Activated CD8-positive, alpha-beta memory T cell treated with anti-CD3 and anti-CD28 coated beads, Interleukin-2, amount 50 U/mL, for 24 hours (primary cell): Measurements from ENCODE around the gene RNF145.

Source experiments
- DNase-seq: peaks from one replicate; pipeline ENCODE4 v3.0.0-alpha.2; 2020; ENCODE audit errors: extremely low read depth

Gene RNF145

DNA sequence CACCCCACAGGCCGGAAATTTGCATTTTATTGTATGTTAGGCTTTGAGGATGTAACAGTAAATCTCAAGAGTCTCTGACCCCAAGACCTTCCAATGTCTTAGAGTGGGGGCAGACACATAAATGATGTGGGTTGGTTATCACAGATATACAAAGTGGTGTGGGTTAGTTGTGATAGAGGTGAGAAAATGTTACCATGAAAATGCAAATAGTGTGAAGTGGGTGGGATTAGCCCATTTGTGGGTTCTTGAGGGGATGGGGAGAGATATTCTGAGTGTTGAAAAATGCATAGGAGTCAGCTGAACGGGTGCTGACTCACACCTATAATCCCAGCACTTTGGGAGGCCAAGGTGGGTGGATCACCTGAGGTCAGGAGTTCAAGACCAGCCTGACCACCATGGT, 7.9 kb upstream of the RNF145 start:
- no peak for DNase-seq

DNA sequence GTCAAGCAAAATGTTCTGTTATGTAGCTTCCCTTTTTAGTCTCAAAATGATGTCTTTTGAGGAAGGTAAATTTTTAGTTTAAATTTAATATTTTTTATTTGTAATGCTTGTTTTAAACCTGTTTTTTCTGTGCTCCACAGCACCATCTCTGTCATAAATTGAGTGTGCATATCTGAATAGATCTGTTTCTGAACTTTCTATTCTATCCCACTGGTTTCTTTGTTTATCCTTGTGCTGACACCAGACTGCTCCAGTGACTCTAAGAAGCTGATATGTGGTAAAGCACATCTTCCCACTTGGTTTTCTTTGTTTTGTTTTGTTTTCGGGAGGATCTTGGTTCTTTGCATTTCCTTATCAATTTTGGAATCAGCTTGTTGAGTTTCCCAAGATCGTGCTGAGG, 7.1 kb upstream of the RNF145 start:
- no peak for DNase-seq

DNA sequence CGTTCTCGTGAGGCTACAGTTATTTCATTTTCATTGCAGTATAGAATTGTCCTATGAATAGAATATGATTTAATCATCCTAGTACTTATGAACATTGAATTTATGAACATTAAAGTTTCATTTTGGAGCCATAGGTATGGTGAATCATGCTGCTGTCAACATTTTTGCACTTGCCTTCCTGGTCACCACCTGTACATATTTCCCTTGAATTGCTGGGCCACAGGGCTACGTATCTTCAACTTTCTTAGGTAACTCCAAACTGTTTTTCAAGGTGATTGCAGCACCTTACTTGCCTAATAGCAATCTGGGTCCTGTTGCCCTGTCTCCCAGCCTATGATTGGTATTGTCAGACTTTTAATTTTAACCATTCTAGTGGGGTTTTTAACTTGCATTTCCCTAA, 6.5 kb upstream of the RNF145 start:
- no peak for DNase-seq

DNA sequence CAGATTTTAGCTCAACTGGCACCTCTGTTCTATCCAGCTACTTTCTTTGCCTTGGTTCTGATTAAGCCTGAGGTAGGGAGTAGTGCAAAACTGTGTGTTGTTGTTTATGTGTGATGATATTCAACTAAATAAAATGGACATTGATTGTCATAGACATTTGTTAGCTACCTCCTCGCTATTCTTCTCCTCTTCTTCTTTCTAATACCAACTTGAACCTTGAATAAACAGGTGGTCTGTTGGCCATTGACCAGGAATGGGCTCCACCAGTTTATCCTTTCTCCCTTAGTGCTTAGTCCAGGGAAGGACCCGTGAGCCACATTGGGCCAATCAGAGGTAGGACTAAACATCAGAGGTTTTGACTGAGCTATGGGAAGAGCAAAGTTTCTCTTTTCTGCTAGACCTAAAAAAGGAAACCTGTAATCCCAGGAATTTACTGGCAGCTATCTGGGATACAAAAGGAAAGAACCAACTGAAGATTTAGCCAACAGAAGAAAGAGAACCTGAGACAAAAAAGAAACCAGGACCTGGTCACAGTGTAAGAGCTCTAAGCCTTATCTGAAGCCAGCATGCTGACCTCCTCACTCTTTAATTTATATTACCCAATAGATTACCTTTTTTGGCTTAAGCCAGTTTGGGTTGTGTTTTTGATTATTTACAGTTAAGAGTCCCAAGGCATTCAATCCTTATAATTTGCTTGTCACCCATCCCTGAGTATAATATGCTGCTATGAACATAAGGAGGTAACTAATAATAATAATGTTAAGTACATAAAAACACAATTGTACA, 5.3 kb upstream of the RNF145 start:
- no peak for DNase-seq

DNA sequence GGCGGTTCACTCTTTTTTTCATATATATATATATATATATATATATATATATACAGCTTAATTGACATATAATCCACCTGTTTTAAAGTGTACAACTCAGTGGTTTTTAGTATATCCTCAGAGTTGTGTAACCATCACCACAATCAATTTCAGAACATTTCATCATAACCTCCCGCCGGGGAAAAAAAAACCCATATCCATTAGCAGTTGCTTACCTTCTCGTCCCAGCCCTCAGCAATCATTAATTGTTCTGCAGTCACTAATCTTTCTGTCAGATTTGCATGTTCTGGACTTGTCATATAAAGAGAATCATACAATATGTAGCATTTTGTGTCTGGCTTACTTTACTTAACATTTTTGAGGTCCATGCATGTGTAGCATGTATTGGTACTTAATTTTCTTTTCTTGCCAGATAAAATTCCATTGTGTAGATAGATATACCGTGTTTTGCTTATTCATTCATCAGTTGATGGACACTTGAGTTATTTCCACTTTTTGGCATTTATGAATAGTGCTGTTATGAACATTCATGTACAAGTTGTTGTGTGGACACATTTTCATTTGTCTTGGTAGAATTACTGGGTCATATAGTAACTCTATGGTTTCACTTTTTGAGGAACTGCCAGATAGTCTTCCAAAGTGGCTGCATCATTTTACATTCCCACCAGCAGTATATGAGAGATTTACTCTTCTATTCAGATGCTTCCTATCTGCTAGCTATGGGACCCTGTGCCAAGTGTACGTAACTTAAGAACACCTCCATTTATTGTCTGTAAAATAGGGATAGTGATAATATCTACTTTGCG, 3.5 kb upstream of the RNF145 start:
- DNase-seq, result no peak

DNA sequence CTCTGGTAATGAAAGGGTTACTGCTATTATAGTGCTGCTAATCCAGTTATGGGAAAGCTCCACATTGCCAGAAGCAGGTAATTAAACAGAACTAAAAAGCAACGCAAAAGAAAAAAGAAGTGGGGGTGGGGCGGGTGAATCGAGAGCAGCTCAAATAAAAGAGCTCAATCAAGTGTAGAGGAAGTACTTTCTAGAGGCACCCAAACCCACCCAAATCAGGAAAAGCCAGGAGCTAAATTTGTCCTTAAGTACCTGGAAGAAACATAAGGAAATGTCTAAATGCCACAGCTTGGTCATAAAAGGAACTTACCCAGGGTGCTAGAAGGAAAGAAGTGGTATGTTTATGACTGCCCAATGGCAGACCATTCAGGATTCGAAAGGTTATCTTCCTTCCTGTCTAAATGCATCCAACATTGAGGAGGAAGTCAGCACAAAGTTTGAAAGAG, 2.4 kb upstream of the RNF145 start:
- DNase-seq, result no peak

DNA sequence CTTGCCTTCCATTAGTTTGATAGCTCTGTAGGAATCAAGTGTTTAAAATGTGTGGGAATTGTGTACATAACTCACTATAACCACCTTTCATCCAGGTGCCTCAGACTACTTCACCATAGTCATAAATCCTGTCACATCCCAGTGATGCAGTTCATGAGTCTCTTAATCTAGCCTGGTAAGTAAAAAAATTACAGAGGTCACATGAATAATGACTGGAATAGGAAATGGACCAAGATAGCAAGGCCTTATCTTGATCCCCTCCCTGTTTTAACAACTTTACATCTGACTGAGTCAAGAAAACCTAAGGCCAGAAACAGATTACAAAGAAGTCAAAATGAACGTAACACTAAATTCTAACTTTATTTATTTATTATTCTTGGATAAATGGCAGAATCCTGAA, 1.5 kb upstream of the RNF145 start:
- DNase-seq, result no peak

DNA sequence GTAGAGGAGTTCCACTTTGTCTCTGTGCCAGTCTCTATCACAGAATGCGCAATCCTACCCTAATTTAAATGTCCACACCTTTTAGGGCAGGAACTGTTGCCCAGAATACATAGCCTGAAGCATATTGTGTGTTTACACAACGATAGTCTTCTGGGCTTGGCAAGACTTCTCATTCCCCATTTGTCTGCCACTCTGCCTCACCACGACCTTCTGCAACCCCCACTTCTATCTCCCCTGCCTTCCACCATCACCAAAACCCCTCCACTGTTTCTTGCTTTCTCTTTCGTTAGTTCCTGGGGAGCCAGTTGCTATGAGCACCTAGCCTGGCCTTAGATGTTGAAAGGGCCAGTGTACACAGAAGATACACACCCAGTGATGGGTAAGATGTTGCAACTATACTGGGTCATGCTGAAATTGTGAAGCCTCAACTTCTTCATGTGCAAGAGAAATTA, 883 bp upstream of the RNF145 start:
- no peak for DNase-seq

DNA sequence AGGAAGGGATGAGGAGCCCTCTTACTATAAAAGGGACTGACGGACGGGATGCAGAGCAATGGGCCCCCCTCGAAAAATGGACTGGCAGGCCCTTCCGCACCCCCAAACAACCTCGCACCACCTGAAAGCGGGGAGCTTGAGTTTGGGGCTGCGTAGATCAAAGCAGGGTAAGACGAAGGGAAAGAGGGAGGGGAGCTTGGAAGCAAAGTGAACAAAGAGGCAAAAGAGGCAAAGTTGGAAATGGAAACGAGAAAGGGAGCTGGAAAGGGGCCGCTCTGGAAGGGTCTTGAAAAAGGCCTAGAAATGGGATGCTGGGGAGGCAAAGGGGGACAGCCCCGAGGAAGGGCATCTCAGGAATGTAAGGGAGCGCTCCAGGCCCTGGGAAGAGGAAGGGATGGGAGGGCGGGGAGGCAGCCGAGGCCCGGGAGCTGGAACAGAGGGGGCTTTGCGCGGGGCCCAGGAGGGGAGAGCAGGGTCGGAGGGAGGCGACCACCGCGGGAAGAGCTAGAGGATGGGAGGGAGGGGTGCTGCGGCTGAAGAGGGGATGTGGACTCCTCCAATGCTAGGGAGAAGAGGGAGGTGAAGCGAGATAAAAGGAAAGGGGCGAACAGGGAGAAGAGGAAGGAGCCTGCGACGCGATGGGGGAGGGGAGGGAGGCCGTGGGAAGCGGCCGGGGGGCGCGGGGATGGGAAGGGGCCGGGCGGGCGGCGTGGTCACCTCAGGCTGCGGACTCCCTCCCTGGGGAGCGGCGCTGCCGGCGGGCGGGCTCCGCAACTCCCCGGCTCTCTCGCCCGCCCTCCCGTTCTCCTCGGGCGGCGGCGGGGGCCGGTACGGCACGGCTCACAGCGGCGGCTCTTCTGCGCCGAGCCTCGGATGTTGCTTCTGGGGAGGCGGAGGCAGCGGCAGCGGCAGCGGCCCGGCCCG, 577 bp downstream of the RNF145 start:
- DNase-seq, result no peak

DNA sequence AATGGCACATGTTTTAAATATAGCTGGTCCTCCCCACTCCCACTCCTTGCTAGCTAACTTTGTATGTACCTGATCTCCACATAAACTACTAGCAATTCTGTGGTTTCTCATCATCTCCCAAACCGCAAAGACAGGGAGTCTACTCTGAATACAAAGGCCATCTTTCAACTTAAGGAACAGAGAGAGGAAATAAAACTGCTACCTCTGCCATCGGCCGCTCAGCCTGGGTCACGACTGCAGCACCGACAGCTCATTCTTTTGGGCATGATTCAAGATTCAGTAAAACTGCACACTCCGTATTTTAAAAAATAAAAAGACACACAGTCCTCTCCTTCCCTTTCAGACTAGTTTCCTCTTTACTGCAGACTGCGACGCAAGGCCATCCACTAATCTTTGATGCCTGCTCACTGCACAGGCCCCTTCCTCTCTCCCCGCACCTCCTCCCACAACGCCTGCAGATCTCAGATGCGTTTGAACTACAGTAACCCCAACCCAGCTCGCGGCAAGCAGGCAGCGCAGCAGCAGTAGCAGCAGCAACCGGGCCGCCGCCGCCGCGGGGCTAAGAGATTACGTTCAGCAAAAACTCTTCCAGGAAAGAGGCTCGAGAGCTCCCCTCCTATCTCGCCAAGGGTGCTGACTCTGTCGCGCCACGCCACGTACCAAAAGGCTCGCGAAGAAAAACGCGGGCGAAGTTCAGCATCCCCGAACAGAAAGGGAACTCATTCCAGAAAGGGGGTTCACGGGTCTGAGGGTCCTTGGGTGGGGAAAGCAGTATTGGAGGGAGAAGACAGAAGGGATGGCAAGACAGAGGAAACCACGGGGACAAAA, 1.5 kb downstream of the RNF145 start:
- DNase-seq, result peak; percentile 51

DNA sequence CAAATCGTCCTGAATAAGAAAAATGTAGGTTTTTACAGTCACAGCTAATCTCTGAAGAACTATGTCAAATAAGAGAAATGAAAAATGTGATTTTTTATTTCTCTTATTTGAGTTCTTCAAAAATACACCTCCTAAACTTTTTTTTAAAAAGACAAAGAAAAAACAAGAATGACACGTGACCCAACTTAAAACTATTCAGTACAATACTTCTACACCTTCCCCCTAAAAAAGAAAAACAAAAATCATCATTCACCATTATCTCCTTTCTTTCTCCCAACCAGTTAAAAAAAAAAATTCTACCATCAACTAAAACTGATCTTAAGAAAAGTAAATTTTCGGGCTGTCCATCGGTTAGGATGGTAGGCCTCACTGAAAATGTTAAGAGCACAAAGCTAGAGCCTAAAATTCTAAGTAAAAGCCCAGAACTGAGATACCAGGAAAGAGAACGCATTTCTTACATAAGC, 2.1 kb downstream of the RNF145 start:
- DNase-seq, result no peak

DNA sequence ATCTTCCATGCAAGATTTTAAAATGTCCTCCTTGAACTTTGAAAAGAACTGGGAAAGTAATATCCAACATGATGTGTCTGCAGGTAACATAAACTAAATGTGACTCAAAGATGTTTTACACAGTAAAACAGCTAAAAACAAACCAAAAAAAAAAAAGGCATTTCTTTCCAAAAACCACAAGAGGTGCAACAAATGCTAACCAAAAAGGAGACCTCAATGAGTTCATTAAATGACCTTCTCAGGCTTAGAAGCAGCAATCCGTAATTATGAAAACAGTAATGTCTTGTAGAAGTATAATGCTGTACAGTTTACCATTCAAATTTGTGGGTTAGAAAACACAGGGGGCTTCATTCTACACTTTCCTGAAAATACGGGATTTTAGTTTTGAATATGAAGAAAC, 2.5 kb downstream of the RNF145 start:
- DNase-seq, result no peak

DNA sequence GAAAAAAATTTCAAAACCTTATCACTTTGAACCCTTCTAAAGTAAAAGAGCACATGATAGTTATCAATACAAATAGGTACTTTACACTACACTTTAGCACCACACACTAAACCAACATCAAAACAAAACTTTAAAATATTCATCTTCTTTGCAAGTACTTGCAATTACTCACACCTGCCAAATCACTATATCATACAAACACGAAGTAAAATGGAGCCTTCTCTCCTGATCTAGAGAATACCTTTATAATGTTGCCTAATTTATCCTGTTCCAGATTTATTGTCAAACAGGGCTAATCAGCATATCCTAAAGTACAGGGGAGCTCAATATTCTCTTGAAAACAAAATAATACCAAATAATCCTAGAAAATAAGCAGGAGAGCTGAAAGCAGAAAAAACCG, 3.0 kb downstream of the RNF145 start:
- DNase-seq, result no peak

DNA sequence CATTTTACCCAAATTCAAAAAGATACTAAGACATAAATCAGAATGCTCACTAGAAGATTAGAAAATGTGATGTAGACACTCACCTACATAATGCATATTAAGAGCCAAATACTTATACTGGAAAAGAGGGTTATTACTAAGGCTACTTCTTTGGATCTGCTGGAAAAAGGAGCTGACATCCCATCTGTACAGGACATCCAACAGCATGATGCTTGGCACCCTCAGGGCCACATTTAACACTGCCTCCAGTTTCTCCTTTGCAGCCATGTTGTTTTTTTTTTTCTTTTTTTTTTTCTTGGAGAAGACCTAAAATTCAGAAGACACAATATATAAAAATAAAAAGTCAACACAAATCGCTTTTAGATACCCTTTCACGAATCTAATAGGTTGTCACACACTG, 6.0 kb downstream of the RNF145 start:
- no peak for DNase-seq

DNA sequence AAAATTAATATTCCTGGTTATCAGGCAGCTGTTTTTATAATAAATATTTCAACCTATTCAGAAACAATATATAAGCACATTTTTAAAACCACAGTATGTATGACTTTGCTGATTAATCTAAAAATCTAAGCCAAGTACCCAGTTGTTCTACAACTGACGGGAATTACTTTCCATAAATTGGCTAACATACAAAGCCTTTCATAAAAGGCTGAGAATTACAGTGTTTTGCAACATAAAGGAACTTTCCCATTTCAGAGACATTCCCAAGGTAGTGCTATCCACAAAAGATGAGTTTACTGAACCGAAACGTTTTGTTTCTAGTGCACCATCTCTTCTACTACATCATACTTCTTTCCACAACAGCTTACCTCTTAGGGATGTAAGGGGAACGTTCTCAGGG, 7.2 kb downstream of the RNF145 start:
- no peak for DNase-seq

DNA sequence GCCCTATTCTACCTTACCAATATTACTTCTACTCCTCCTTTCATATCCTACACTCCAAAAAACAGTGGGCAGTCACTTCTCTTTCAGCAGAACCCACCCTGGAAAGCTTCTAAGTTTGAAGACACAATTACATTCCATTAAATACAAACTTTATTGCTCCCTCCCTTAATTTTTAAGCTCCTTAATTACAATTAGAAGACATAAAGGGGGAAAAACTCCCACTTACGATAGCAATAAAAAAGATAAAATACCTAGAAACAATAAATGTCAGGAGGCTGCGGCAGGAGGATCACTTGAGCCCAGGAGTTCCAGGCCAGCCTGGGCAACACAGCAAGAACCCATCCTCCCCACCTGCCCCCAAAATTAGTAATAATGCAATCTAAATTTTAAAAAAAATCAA, 9.6 kb downstream of the RNF145 start:
- DNase-seq, result no peak

DNA sequence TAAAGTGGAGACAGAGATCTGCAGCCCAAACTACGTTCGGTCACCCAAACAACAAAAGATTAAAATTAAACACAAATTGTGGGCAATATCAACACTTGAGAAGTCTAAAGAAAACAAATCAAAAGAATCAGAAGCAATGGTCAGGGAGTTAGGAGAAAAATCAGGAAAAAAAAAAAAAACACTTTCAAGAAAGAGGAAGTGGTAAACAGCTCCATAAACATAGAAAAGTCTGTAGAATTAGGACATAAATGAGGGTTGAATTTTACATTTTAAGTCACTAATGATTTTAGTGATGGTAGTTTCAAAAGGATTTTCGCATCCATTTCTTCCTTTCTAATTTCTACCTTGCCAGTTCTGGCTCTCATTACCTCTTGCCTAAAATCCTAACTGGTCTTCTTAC, 10.1 kb downstream of the RNF145 start:
- no peak for DNase-seq

DNA sequence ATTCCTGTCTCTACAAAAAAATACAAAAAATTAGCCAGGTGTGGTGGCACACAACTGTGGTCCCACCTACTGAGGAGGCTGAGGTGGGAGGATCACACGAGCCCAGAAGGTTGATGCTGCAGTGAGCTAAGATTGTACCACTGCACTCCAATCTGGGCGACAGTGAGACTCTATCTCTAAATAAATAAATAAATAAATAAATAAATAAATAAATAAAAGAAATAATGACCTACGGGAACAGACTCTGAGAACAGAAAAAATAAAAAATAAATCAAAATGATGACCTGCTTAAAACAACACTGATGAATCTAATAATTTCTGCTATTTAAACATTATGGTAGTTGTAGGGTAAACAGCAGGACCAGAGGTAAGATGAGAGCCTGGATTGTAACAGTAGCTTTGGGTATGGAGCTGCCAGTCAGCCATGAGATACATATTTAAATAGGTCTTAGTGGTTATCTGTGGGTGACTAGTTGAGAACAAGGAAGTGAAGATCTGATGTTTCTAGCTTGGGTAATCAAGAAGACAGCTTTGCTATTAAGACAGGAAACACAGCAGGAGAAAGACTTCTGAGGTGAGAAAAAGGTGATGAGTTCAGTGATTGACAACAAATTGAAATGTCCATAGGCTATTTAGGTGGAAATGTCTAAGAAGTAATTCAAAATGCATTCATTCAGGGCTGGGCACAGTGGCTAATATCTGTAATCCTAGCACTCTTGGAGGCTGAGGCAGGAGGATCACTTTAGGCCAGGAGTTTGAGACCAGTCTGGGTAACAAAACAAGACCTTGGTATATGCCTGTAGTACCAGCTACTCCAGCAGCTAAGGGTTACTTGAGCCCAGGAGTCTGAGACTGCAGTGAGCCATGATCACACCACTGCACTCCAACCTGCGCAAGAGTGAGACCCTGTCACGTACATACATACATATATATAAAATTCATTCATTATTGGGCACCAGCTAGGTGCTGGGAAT, 11.0 kb downstream of the RNF145 start:
- DNase-seq, result no peak

DNA sequence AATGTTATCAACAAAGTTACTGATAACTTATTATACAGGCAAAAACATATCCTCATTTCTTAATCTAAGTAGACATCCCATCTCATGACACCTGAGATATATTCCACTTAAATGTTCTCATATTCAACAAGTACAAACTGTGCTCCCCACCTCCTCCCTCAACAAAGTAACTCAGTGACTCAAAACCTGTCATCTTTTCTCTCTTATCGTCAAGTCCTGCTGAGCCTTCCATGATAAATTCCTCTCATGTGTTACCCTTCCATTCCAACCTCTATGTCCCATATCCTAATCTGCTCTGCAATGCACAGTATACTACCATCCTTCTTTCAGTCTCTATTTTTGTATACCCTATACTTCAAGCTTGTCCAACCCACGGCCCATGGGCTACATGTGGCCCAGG, 13.6 kb downstream of the RNF145 start:
- DNase-seq, result no peak

DNA sequence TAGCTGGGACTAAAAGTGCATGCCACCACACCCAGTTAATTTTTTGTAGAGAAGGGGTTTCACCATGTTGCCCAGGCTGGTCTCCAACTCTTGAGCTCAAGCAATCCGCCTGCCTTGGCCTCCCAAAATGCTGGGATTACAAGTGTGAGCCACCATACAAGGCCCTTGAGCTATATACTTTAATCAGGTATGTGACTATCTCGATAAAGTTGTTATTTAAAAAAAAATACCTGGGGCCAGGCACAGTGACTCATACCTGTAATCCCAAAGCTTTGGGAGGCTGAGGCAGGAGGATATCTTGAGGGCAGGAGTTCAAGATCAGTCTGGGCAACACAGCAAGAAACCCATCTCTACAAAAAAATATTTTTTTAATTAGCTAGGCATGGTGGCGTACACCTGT, 19.2 kb downstream of the RNF145 start:
- DNase-seq, result no peak
